H9 (cell line): ENCODE measurements around the gene APOBEC3B. TPM values are rescaled to one million over a fixed set of nuclear protein-coding genes. Genes with fewer than 3 reads are reported as not detected.
"Not testable (repeated sequence)": the region's sequence is repeated elsewhere in the genome, so short reads cannot be mapped to it uniquely, and the experiment has no call there.

ENCODE experiments used
- DNase-seq: peaks from one replicate; pipeline ENCODE4 v3.0.0-alpha.2; 2017
- H2AFZ ChIP-seq: one replicate; pipeline ENCODE4 v1.6.1; 2013; ENCODE audit warnings: mild to moderate bottlenecking, low read length, control low read depth, moderate library complexity
- H2AK5ac ChIP-seq: 2 replicates; pipeline ENCODE4 v1.6.1; 2013; ENCODE audit warnings: low read length, control low read depth, mixed read lengths; ENCODE audit not compliant: insufficient read length
- H2BK120ac ChIP-seq: one replicate; pipeline ENCODE4 v1.6.1; 2013; ENCODE audit warnings: low read depth, mild to moderate bottlenecking, low read length, control low read depth, inconsistent platforms; ENCODE audit not compliant: poor library complexity, severe bottlenecking
- H2BK12ac ChIP-seq: 2 replicates; pipeline ENCODE4 v1.6.1; 2013; ENCODE audit warnings: low read length, control low read depth, mixed read lengths, low read depth; ENCODE audit not compliant: insufficient read length
- H2BK15ac ChIP-seq: 2 replicates; pipeline ENCODE4 v1.6.1; 2013; ENCODE audit warnings: low read depth, low read length, control low read depth
- H2BK20ac ChIP-seq: one replicate; pipeline ENCODE4 v1.6.1; 2013; ENCODE audit warnings: low read depth, mild to moderate bottlenecking, low read length, control low read depth, inconsistent platforms; ENCODE audit not compliant: poor library complexity, severe bottlenecking
- H2BK5ac ChIP-seq: 2 replicates; pipeline ENCODE4 v1.6.1; 2013; ENCODE audit warnings: low read length, control low read depth, mixed read lengths; ENCODE audit not compliant: insufficient read length
- H3K14ac ChIP-seq: 2 replicates; pipeline ENCODE4 v1.6.1; 2013; ENCODE audit warnings: low read length, control low read depth; ENCODE audit not compliant: insufficient read depth
- H3K18ac ChIP-seq: 2 replicates; pipeline ENCODE4 v1.6.1; 2013; ENCODE audit warnings: low read depth, mild to moderate bottlenecking, mixed read lengths, low read length, control low read depth; ENCODE audit not compliant: insufficient read length
- H3K23ac ChIP-seq: 2 replicates; pipeline ENCODE4 v1.6.1; 2013; ENCODE audit warnings: low read length, control low read depth, mixed read lengths, low read depth; ENCODE audit not compliant: insufficient read length
- H3K23me2 ChIP-seq: 2 replicates; pipeline ENCODE4 v1.6.1; 2013; ENCODE audit warnings: low read depth, mild to moderate bottlenecking, mixed read lengths, low read length, control low read depth; ENCODE audit not compliant: insufficient read length, poor library complexity, severe bottlenecking
- H3K27ac ChIP-seq: 2 replicates; pipeline ENCODE4 v1.5.1; 2013; ENCODE audit warnings: low read length, control low read depth, mixed read lengths, low read depth; ENCODE audit not compliant: insufficient read length
- H3K27me3 ChIP-seq: 2 replicates; pipeline ENCODE4 v1.6.1; 2013; ENCODE audit warnings: low read length, control low read depth, inconsistent platforms; ENCODE audit not compliant: insufficient read depth
- H3K4ac ChIP-seq: 2 replicates; pipeline ENCODE4 v1.6.1; 2013; ENCODE audit warnings: low read depth, mild to moderate bottlenecking, control low read depth, inconsistent platforms, low read length, moderate library complexity
- H3K4me1 ChIP-seq: 2 replicates; pipeline ENCODE4 v1.6.1; 2013; ENCODE audit warnings: low read length, control low read depth, inconsistent platforms; ENCODE audit not compliant: insufficient read depth
- H3K4me2 ChIP-seq: 2 replicates; pipeline ENCODE4 v1.6.1; 2013; ENCODE audit warnings: low read length, control low read depth, mixed read lengths; ENCODE audit not compliant: insufficient read length, insufficient read depth
- H3K56ac ChIP-seq: 2 replicates; pipeline ENCODE4 v1.6.1; 2013; ENCODE audit warnings: low read depth, mild to moderate bottlenecking, mixed read lengths, low read length, control low read depth; ENCODE audit not compliant: insufficient read length
- H3K79me1 ChIP-seq: 2 replicates; pipeline ENCODE4 v1.6.1; 2013; ENCODE audit warnings: low read depth, mild to moderate bottlenecking, moderate library complexity, low read length, control low read depth, inconsistent platforms; ENCODE audit not compliant: insufficient read depth, poor library complexity, severe bottlenecking
- H3K79me2 ChIP-seq: 2 replicates; pipeline ENCODE4 v1.6.1; 2013; ENCODE audit warnings: low read length, control low read depth, inconsistent platforms; ENCODE audit not compliant: insufficient read depth
- H3K9ac ChIP-seq: 2 replicates; pipeline ENCODE4 v1.6.1; 2013; ENCODE audit warnings: low read length, control low read depth, mixed read lengths; ENCODE audit not compliant: insufficient read length; ENCODE audit errors: extremely low read depth
- H3K9me3 ChIP-seq: one replicate; pipeline ENCODE4 v1.6.1; 2013; ENCODE audit warnings: low read depth, low read length, inconsistent platforms; ENCODE audit not compliant: control insufficient read depth
- H3T11ph ChIP-seq: one replicate; pipeline ENCODE4 v1.6.1; 2013; ENCODE audit warnings: mild to moderate bottlenecking, low read length, control low read depth, inconsistent platforms
- H4K20me1 ChIP-seq: one replicate; pipeline ENCODE4 v1.6.1; 2013; ENCODE audit not compliant: control insufficient read depth, insufficient read length, insufficient read depth
- H4K5ac ChIP-seq: 2 replicates; pipeline ENCODE4 v1.6.1; 2013; ENCODE audit warnings: low read depth, mild to moderate bottlenecking, mixed read lengths, low read length, control low read depth; ENCODE audit not compliant: insufficient read length
- H4K8ac ChIP-seq: replicated peaks from 2 replicates; pipeline ENCODE4 v1.6.1; 2013; ENCODE audit warnings: low read length, control low read depth, mixed read lengths, low read depth; ENCODE audit not compliant: insufficient read length
- H4K91ac ChIP-seq: 2 replicates; pipeline ENCODE4 v1.6.1; 2013; ENCODE audit warnings: low read depth, mild to moderate bottlenecking, moderate library complexity, mixed read lengths, low read length, control low read depth; ENCODE audit not compliant: insufficient read length
- H3K27ac Mint-ChIP-seq, 3 experiments: 2 replicates in 2 of 3; 3 replicates in 1 of 3; pipeline ENCODE4 v1.8.0; 2020 to 2021; ENCODE audit warnings: mixed read lengths in 3 of 3, mild to moderate bottlenecking in 1 of 3, moderate library complexity in 1 of 3
- H3K27me3 Mint-ChIP-seq: 2 replicates; pipeline ENCODE4 v1.8.0; 2021; ENCODE audit warnings: low read depth, mild to moderate bottlenecking, moderate library complexity, mixed read lengths
- H3K36me3 Mint-ChIP-seq, 3 experiments: 2 replicates in 2 of 3; 3 replicates in 1 of 3; pipeline ENCODE4 v1.8.0; 2020 to 2021; ENCODE audit warnings: low read depth in 3 of 3, mixed read lengths in 3 of 3; ENCODE audit not compliant: insufficient read depth in 1 of 3
- H3K4me1 Mint-ChIP-seq, 2 experiments: 2 replicates each; pipeline ENCODE4 v1.8.0; 2020; ENCODE audit warnings: mixed read lengths in 2 of 2
- H3K4me3 Mint-ChIP-seq, 2 experiments: 2 replicates in 1 of 2; 3 replicates in 1 of 2; pipeline ENCODE4 v1.8.0; 2020 to 2021; ENCODE audit warnings: mild to moderate bottlenecking in 2 of 2, mixed read lengths in 2 of 2, moderate library complexity in 1 of 2
- H3K9me3 Mint-ChIP-seq, 2 experiments: 2 replicates in 1 of 2; 3 replicates in 1 of 2; pipeline ENCODE4 v1.8.0; 2020; ENCODE audit warnings: mild to moderate bottlenecking in 2 of 2, mixed read lengths in 2 of 2, moderate library complexity in 1 of 2
- WGBS: extraction: QIAGEN DNeasy Blood & Tissue Kit; methylation state at CpG from one replicate; pipeline ENCODE4 v1.1.7; 2013; ENCODE audit warnings: missing lambda C conversion rate, low lambda C conversion rate, mixed read lengths; ENCODE audit not compliant: insufficient read length; ENCODE audit errors: extremely low coverage; 5-methylcytosine and 5-hydroxymethylcytosine counted together
- total RNA-seq: library from RNA; stranded (reverse); gene quantifications from 2 replicates; pipeline ENCODE4 v1.2.1, GENCODE V29; 2021

Gene APOBEC3B
- total RNA-seq, 1 experiment from 2014 or later, result 29.0 TPM

GRCh38 chr22:38963291-38963738, 18.8 kb upstream of the APOBEC3B start:
- not testable (repeated sequence) for H3K27ac Mint-ChIP-seq, H4K8ac ChIP-seq, H4K91ac ChIP-seq, H3K4me1 ChIP-seq, H4K5ac ChIP-seq, H2BK20ac ChIP-seq, H3K4ac ChIP-seq, H3K56ac ChIP-seq, H3K79me2 ChIP-seq, H3K23me2 ChIP-seq, H2BK15ac ChIP-seq, H2BK120ac ChIP-seq, H3K9ac ChIP-seq, H2AK5ac ChIP-seq, H3K9me3 Mint-ChIP-seq, H2BK12ac ChIP-seq, H3K27ac ChIP-seq, H3T11ph ChIP-seq, H3K18ac ChIP-seq, H2BK5ac ChIP-seq, H3K36me3 Mint-ChIP-seq, H2AFZ ChIP-seq, H3K27me3 ChIP-seq, H3K79me1 ChIP-seq, H3K9me3 ChIP-seq, H4K20me1 ChIP-seq, H3K14ac ChIP-seq, H3K4me2 ChIP-seq, H3K23ac ChIP-seq
- WGBS, result no CpG with 5 or more reads among the region's 11 CpGs
- Mint-ChIP-seq H3K4me3 (peak overlapping the region in 1 of 2 experiments; percentile 17; a peak in 1 of 5 replicates), H3K27me3 (peaks cover 12% of the 10 kb centered on the region), H3K4me1 (peaks cover 19 to 26% of the 10 kb centered on the region in 2 experiments)
- DNase-seq, result peak; percentile 66
